GM20431 (cell line): ENCODE measurements around the gene ATG14.
"Not testable (repeated sequence)": the region's sequence is repeated elsewhere in the genome, so short reads cannot be mapped to it uniquely, and the experiment has no call there.

ENCODE experiments used
- in situ Hi-C: fragments of 300-500 bp; cut with MseI, MboI; formaldehyde crosslinking; loops from one replicate; pipeline ENCODE4 v1.15.0; 2020; ENCODE audit warnings: low sequenced_read_pairs; ENCODE audit not compliant: unreplicated experiment

Gene ATG14, protein sequence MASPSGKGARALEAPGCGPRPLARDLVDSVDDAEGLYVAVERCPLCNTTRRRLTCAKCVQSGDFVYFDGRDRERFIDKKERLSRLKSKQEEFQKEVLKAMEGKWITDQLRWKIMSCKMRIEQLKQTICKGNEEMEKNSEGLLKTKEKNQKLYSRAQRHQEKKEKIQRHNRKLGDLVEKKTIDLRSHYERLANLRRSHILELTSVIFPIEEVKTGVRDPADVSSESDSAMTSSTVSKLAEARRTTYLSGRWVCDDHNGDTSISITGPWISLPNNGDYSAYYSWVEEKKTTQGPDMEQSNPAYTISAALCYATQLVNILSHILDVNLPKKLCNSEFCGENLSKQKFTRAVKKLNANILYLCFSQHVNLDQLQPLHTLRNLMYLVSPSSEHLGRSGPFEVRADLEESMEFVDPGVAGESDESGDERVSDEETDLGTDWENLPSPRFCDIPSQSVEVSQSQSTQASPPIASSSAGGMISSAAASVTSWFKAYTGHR

GRCh38 chr14:55411426-55412389 is at the start of gene ATG14:
ATG14 (minus strand) TSS chr14:55411830; CDS start chr14:55411822, 8 bp downstream.
- in situ Hi-C loops = no loop called here

GRCh38 chr14:55458800-55459515 is 47.3 kb upstream of the ATG14 start:
- in situ Hi-C loops = no loop called here

DNA sequence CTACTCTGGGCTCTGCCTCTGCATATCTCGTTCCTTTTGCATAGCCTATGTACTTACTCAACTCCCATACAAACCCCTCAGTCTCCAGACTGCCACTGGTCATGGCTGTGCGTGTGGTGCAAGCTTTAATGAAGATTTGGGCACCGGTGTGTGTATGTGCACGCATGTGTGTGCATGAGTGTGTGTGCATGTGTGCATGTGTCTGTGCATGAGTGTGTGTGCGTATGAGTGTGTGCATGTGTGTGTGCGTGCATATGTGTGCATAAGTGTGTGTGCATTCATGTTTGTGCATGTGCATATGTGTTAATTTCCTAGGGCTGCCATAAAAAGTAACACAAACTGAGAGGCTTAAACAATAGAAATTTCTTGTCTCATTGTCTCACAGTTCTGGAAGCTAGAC is 45.9 kb upstream of the ATG14 start:
- in situ Hi-C loops = no loop called here

DNA sequence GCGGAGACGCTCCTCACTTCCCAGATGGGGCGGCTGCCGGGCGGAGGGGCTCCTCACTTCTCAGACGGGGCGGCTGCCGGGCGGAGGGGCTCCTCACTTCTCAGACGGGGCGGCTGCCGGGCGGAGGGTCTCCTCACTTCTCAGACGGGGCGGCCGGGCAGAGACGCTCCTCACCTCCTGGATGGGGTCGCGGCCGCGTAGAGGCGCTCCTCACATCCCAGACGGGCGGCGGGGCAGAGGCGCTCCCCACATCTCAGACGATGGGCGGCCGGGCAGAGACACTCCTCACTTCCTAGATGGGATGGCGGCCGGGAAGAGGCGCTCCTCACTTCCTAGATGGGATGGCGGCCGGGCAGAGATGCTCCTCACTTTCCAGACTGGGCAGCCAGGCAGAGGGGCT is 44.8 kb upstream of the ATG14 start:
- in situ Hi-C loops = not testable (repeated sequence)

- in situ Hi-C loops = no loop called here
Measured at GRCh38 chr14:55454264-55455002, 42.8 kb upstream of the ATG14 start.

- in situ Hi-C loops = no loop called here
Measured at GRCh38 chr14:55451950-55452349, 40.3 kb upstream of the ATG14 start.

DNA sequence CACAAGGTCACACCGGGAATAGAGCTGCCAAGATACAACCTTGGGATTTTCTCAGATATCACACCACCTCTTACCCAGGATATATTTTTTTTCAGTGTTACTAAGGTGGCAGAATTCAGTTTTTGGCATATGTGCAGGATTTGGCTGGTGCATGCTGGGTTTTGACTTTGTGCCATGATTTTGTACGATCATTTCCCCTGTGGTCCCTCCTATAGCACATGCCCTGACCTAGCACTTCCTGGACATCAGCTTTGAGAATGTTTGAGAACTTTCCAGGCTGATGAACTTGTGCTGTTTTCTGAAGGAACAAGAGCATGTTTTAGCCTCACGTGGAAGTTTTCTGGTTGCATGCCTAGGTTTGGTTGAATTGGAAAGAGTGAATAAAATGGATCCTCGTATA is 39.8 kb upstream of the ATG14 start:
- in situ Hi-C loops = no loop called here

- in situ Hi-C loops = no loop called here
Measured at GRCh38 chr14:55450987-55451386, 39.4 kb upstream of the ATG14 start.

DNA sequence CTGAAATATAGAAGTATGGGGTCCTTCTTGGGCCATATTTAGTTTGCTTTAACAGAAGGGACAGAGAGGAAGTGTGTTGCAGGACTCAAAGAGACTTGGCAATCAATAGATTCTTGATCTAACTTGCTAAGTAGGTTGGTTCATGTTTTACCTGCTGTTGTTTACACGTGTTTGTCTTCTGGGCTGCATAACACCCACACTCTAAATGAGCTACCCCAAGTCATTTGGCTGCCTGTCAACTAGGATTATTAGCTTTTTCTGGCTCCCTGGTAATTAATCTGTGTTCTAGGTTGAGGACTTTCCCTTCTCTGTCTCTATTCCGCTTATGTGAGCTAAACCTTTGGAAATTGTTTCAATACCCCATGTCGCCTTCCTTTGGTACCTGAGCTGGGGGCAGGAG is 38.9 kb upstream of the ATG14 start:
- in situ Hi-C loops = no loop called here

- in situ Hi-C loops = no loop called here
Measured at GRCh38 chr14:55450124-55450523, 38.5 kb upstream of the ATG14 start.

DNA sequence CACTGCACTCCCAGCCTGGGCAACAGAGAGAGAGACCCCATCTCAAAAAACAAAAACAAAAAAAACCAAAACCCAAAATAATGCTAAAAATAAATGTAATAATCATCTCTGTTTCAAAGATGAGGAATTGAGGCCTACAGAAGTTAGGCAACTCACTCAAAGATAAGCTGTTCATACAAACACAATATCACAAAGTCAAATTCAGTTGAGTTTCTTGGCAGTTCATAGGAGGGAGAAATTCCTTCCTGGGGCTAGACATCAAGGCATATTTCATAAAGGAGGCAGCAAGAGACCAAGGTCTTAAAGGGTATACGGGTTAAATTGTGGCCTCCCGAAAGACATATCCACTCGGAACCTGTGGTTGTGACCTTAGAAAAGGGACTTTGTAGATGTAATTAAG is 37.5 kb upstream of the ATG14 start:
- in situ Hi-C loops = no loop called here

- in situ Hi-C loops = no loop called here
Measured at GRCh38 chr14:55448141-55448614, 36.5 kb upstream of the ATG14 start.

DNA sequence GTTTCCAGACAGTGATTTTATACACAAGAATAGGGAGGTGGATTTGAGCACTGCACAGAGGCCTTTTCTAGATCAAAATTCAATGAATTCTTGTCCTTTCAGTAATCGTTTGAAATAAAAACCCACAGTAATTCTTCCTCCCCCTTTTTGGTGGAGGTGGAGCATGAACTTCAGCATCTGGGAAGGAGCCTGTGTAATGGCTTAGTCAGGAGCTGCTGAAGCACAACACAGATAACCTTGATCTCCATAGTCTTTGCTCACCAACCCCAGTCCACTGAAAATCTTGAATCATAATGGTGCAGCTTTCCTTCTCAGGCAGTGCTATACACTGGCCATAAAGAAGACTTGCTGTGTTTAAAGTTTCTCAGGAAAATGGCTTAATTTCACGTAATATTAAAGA is 35.2 kb upstream of the ATG14 start:
- in situ Hi-C loops = no loop called here

- in situ Hi-C loops = no loop called here
Measured at GRCh38 chr14:55446127-55446736, 34.6 kb upstream of the ATG14 start.

DNA sequence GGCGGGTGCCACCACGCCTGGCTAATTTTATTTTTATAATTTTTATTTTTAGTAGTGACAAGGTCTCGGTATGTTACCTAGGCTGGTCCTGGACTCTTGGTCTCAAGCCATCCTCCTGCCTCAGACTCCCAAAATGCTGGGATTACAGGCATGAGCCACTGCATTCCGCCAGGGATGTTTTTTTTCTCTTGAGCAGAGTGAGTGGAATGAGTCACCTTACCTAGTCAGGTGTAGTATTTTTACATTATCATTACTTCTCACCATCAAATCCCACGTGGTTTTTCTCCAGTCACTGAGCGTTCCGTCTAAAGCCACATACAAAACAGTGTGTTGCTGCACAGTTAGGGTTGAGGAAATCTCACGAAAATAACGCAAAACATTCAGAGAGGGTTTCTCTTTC is 29.7 kb upstream of the ATG14 start:
- in situ Hi-C loops = no loop called here

GRCh38 chr14:55440385-55440784 is 28.8 kb upstream of the ATG14 start, which contains the start of gene TBPL2:
TBPL2 (minus strand) TSS chr14:55440616; CDS start chr14:55440449, 167 bp downstream.
- in situ Hi-C loops = no loop called here

DNA sequence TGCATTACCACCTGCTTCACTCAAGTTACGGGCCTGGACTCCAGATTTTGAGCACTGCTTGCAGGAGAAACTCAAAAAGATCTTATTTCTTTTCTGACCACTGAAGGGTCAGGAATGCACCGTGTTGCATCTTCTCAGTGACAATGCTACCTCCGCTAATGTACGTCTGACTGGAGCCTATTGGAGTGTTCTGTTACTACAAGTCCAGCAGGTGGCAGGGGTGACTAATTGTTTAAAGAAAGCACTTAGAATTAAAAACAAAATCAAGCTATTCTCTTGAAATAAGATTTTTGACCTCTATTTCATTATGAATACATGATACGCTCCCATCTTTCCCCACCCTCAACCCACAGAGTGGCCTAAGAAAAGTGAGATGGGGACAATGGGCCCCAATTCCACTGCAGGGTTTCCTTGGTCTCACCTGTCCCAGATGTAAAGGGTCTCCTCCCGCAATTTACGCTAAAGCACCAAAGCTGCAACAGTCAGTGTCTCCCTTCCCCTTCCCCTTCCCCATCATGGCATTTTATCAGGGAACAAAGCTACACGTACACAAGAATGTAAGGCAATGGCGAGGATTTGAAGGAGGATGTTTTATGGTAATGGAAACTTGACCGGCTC is 26.5 kb upstream of the ATG14 start:
- in situ Hi-C loops = loop anchor here (10.0 kb wide), 1 partner anchor 1037 kb away; no protein-coding TSS in a partner anchor

DNA sequence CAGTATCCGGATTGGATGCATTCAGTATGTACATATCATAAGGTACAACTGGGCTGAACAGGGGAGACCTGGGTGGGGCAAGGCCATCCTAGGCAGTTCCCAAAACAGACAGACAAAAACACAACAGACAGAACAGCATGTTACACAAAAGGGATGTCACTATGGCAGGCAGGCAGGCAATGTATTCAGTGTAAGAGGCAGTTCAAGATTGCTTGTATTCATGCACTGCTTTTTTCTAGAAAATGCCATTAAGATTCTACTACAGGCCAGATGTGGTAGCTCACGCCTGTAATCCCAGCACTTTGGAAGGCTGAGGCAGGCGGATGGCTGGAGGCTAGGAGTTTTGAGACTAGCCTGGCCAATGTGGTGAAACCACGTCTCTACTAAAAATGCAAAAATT is 25.3 kb upstream of the ATG14 start:
- in situ Hi-C loops = loop anchor here (10.0 kb wide), 1 partner anchor 1038 kb away; no protein-coding TSS in a partner anchor
